NCI-H1436 treated with DMSO at 0.1 percent for 48 hours (cell line): ENCODE data around the gene ZNF260.

Source experiments
- DNase-seq: peaks from one replicate; lab custom pipeline; 2025; lab: John Stamatoyannopoulos, UW

ZNF260 gene

GRCh38 chr19:36489920-36490415 is 38.1 kb downstream of the ZNF260 start:
- DNase-seq, result no peak

GRCh38 chr19:36489118-36489919 is 38.8 kb downstream of the ZNF260 start, which contains the start of gene ZNF566:
TSS of gene ZNF566 (minus strand) at chr19:36489561. CDS start at chr19:36476557, 13,004 bp downstream.
- DNase-seq, result peak; percentile 93

- no peak for DNase-seq
Measured at GRCh38 chr19:36488846-36489117, 39.3 kb downstream of the ZNF260 start.

- DNase-seq, result no peak
Measured at GRCh38 chr19:36488118-36488845, 39.8 kb downstream of the ZNF260 start.

- DNase-seq, result no peak
Measured at GRCh38 chr19:36483653-36484052, 44.4 kb downstream of the ZNF260 start.

- DNase-seq, result no peak
Measured at GRCh38 chr19:36482876-36483275, 45.2 kb downstream of the ZNF260 start.
